ENCODE results near the gene EXOC7.

The EXOC7 gene

GRCh38 chr17:76131051-76131691 lies 27.6 kb upstream of the EXOC7 start:
- H3K36me3 ChIP-seq (replicated peaks in 1 of 2; ENCODE audit: control insufficient read depth in 2 of 2, insufficient read depth in 2 of 2, low read length in 2 of 2), result no peaks in the 10 kb centered on the region
- H3K27me3 ChIP-seq (ENCODE audit: control insufficient read depth in 3 of 3, insufficient read depth in 3 of 3, low read depth in 1 of 3, low read length in 3 of 3), result peaks cover 0 to 36% (median 0%) of the 10 kb centered on the region in 3 experiments
- H3K4me2 ChIP-seq (ENCODE audit: insufficient read depth, low read length, poor library complexity, severe bottlenecking), result no peak overlapping the region
- peak overlapping the region; percentile 25 for H3K14ac ChIP-seq (ENCODE audit: low read length)
- no peak overlapping the region for H3K4me3 ChIP-seq (ENCODE audit: low read length in 2 of 2)
- WGBS, 2 donors (ENCODE audit: extremely low coverage in 2 of 2, insufficient read length in 2 of 2, insufficient replicate concordance in 1 of 2), result no CpG with 5 or more reads among the region's 21 CpGs
- H2BK120ac ChIP-seq (ENCODE audit: low read depth, low read length), result peak overlapping the region; percentile 52
- DNase-seq (ENCODE audit: low spot score), result no peak
- no peak overlapping the region for H3K9ac ChIP-seq (ENCODE audit: low read depth, low read length, poor library complexity)
- no peak overlapping the region for H3K4ac ChIP-seq (ENCODE audit: low read length)
- no peak overlapping the region for H4K91ac ChIP-seq (ENCODE audit: low read depth, low read length, poor library complexity)
- H2BK5ac ChIP-seq (ENCODE audit: low read length), result no peak overlapping the region
- no peak overlapping the region for H3K27ac ChIP-seq (replicated peaks; ENCODE audit: low read length)
- H3K9me3 ChIP-seq (replicated peaks in 1 of 2; ENCODE audit: control insufficient read depth in 2 of 2, insufficient read depth in 1 of 2, low read depth in 1 of 2, low read length in 2 of 2), result peaks cover 0 to 1% of the 10 kb centered on the region in 2 donors
- peak overlapping the region; percentile 90 for H2AK5ac ChIP-seq (ENCODE audit: low read depth, low read length)
- H4K8ac ChIP-seq (ENCODE audit: low read depth, low read length), result no peak overlapping the region
- H3K4me1 ChIP-seq (ENCODE audit: control insufficient read depth in 2 of 2, insufficient read depth in 1 of 2, low read depth in 1 of 2, low read length in 2 of 2), result peaks cover 26 to 28% of the 10 kb centered on the region in 2 donors
- H2BK15ac ChIP-seq (ENCODE audit: low read length), result peak overlapping the region; percentile 99
- H3K23ac ChIP-seq (ENCODE audit: low read depth, low read length, poor library complexity), result no peak overlapping the region
- peak overlapping the region; percentile 59 for H2AFZ ChIP-seq (ENCODE audit: low read length)
- H2BK12ac ChIP-seq (ENCODE audit: low read length), result peak overlapping the region; percentile 89
- peak overlapping the region; percentile 39 for H3K18ac ChIP-seq (ENCODE audit: low read length)
- no peaks in the 10 kb centered on the region for H3K79me1 ChIP-seq (ENCODE audit: low read depth, low read length)

GRCh38 chr17:76130473-76130872 lies 26.9 kb upstream of the EXOC7 start:
- Histone ChIP-seq H2BK5ac (ENCODE audit: low read length) (no peak overlapping the region), H2AFZ (ENCODE audit: low read length) (peak overlapping the region; percentile 34), H2BK15ac (ENCODE audit: low read length) (peak overlapping the region; percentile 45), H3K9me3 (replicated peaks in 1 of 2; ENCODE audit: control insufficient read depth in 2 of 2, insufficient read depth in 1 of 2, low read depth in 1 of 2, low read length in 2 of 2) (peaks cover 0 to 1% of the 10 kb centered on the region in 2 donors), H3K14ac (ENCODE audit: low read length) (peak overlapping the region; percentile 25), H3K27ac (replicated peaks; ENCODE audit: low read length) (no peak overlapping the region), H3K18ac (ENCODE audit: low read length) (peak overlapping the region; percentile 39), H3K79me1 (ENCODE audit: low read depth, low read length) (no peaks in the 10 kb centered on the region), H4K8ac (ENCODE audit: low read depth, low read length) (no peak overlapping the region), H2BK12ac (ENCODE audit: low read length) (peak overlapping the region; percentile 89), H3K4me1 (ENCODE audit: control insufficient read depth in 2 of 2, insufficient read depth in 1 of 2, low read depth in 1 of 2, low read length in 2 of 2) (peaks cover 20 to 23% of the 10 kb centered on the region in 2 donors), H4K91ac (ENCODE audit: low read depth, low read length, poor library complexity) (no peak overlapping the region), H3K36me3 (replicated peaks in 1 of 2; ENCODE audit: control insufficient read depth in 2 of 2, insufficient read depth in 2 of 2, low read length in 2 of 2) (no peaks in the 10 kb centered on the region), H3K4me3 (ENCODE audit: low read length in 2 of 2) (no peak overlapping the region), H2BK120ac (ENCODE audit: low read depth, low read length) (peak overlapping the region; percentile 52), H3K9ac (ENCODE audit: low read depth, low read length, poor library complexity) (no peak overlapping the region), H2AK5ac (ENCODE audit: low read depth, low read length) (peak overlapping the region; percentile 73), H3K4ac (ENCODE audit: low read length) (no peak overlapping the region), H3K4me2 (ENCODE audit: insufficient read depth, low read length, poor library complexity, severe bottlenecking) (no peak overlapping the region), H3K27me3 (ENCODE audit: control insufficient read depth in 3 of 3, insufficient read depth in 3 of 3, low read depth in 1 of 3, low read length in 3 of 3) (peaks cover 0 to 30% (median 0%) of the 10 kb centered on the region in 3 experiments), H3K23ac (ENCODE audit: low read depth, low read length, poor library complexity) (no peak overlapping the region)
- no peak for DNase-seq (ENCODE audit: low spot score)
- WGBS, 2 donors (ENCODE audit: extremely low coverage in 2 of 2, insufficient read length in 2 of 2, insufficient replicate concordance in 1 of 2), result no CpG with 5 or more reads among the region's 13 CpGs

DNA sequence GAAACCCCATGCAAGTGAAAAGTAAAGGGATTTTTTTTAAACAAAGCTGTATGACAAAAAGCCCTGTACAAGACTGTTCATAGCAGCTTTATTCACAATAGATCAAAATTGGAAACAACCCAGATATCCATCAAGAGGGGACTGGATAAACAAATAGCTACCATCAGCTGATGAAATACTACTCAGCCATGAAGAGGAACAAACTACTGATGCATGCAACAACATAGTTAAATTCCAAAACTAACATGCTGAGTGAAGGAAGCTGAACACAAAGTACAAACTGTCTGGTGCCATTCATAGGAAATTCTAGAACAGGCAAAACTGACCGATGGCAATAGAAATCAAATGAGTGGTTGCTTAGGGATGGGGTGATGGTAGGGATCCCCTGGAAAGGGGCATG lies 22.3 kb upstream of the EXOC7 start:
- Histone ChIP-seq H3K4me1 (ENCODE audit: control insufficient read depth in 2 of 2, insufficient read depth in 1 of 2, low read depth in 1 of 2, low read length in 2 of 2) (peaks cover 5 to 11% of the 10 kb centered on the region in 2 donors), H2AK5ac (ENCODE audit: low read depth, low read length) (no peak overlapping the region), H3K79me1 (ENCODE audit: low read depth, low read length) (peaks cover 3% of the 10 kb centered on the region), H2AFZ (ENCODE audit: low read length) (no peak overlapping the region), H2BK15ac (ENCODE audit: low read length) (no peak overlapping the region), H3K14ac (ENCODE audit: low read length) (no peak overlapping the region), H3K4ac (ENCODE audit: low read length) (no peak overlapping the region), H3K27me3 (ENCODE audit: control insufficient read depth in 3 of 3, insufficient read depth in 3 of 3, low read depth in 1 of 3, low read length in 3 of 3) (peaks cover 0 to 8% (median 0%) of the 10 kb centered on the region in 3 experiments), H2BK12ac (ENCODE audit: low read length) (no peak overlapping the region), H3K18ac (ENCODE audit: low read length) (no peak overlapping the region), H3K9ac (ENCODE audit: low read depth, low read length, poor library complexity) (no peak overlapping the region), H3K36me3 (replicated peaks in 1 of 2; ENCODE audit: control insufficient read depth in 2 of 2, insufficient read depth in 2 of 2, low read length in 2 of 2) (no peaks in the 10 kb centered on the region), H2BK5ac (ENCODE audit: low read length) (no peak overlapping the region), H3K9me3 (replicated peaks in 1 of 2; ENCODE audit: control insufficient read depth in 2 of 2, insufficient read depth in 1 of 2, low read depth in 1 of 2, low read length in 2 of 2) (no peaks in the 10 kb centered on the region), H4K8ac (ENCODE audit: low read depth, low read length) (no peak overlapping the region), H3K4me2 (ENCODE audit: insufficient read depth, low read length, poor library complexity, severe bottlenecking) (no peak overlapping the region), H3K27ac (replicated peaks; ENCODE audit: low read length) (no peak overlapping the region), H4K91ac (ENCODE audit: low read depth, low read length, poor library complexity) (no peak overlapping the region), H3K4me3 (ENCODE audit: low read length in 2 of 2) (no peak overlapping the region), H3K23ac (ENCODE audit: low read depth, low read length, poor library complexity) (no peak overlapping the region), H2BK120ac (ENCODE audit: low read depth, low read length) (no peak overlapping the region)
- no CpG with 5 or more reads among the region's 1 CpG for WGBS, 2 donors (ENCODE audit: extremely low coverage in 2 of 2, insufficient read length in 2 of 2, insufficient replicate concordance in 1 of 2)
- DNase-seq (ENCODE audit: low spot score), result no peak

- Histone ChIP-seq H2AFZ (ENCODE audit: low read length) (no peak overlapping the region), H3K27me3 (ENCODE audit: control insufficient read depth in 3 of 3, insufficient read depth in 3 of 3, low read depth in 1 of 3, low read length in 3 of 3) (peaks cover 0 to 2% (median 0%) of the 10 kb centered on the region in 3 experiments), H4K8ac (ENCODE audit: low read depth, low read length) (no peak overlapping the region), H3K9ac (ENCODE audit: low read depth, low read length, poor library complexity) (no peak overlapping the region), H3K14ac (ENCODE audit: low read length) (no peak overlapping the region), H3K4me1 (ENCODE audit: control insufficient read depth in 2 of 2, insufficient read depth in 1 of 2, low read depth in 1 of 2, low read length in 2 of 2) (peaks cover 5 to 15% of the 10 kb centered on the region in 2 donors), H4K91ac (ENCODE audit: low read depth, low read length, poor library complexity) (no peak overlapping the region), H3K36me3 (replicated peaks in 1 of 2; ENCODE audit: control insufficient read depth in 2 of 2, insufficient read depth in 2 of 2, low read length in 2 of 2) (no peaks in the 10 kb centered on the region), H2BK120ac (ENCODE audit: low read depth, low read length) (no peak overlapping the region), H3K4me2 (ENCODE audit: insufficient read depth, low read length, poor library complexity, severe bottlenecking) (no peak overlapping the region), H2BK15ac (ENCODE audit: low read length) (peak overlapping the region; percentile 21), H3K4ac (ENCODE audit: low read length) (no peak overlapping the region), H3K79me1 (ENCODE audit: low read depth, low read length) (peaks cover 3% of the 10 kb centered on the region), H3K4me3 (ENCODE audit: low read length in 2 of 2) (no peak overlapping the region), H2BK12ac (ENCODE audit: low read length) (no peak overlapping the region), H3K23ac (ENCODE audit: low read depth, low read length, poor library complexity) (no peak overlapping the region), H3K27ac (replicated peaks; ENCODE audit: low read length) (no peak overlapping the region), H3K9me3 (replicated peaks in 1 of 2; ENCODE audit: control insufficient read depth in 2 of 2, insufficient read depth in 1 of 2, low read depth in 1 of 2, low read length in 2 of 2) (no peaks in the 10 kb centered on the region), H2AK5ac (ENCODE audit: low read depth, low read length) (peak overlapping the region; percentile 88), H3K18ac (ENCODE audit: low read length) (peak overlapping the region; percentile 20), H2BK5ac (ENCODE audit: low read length) (no peak overlapping the region)
- no peak for DNase-seq (ENCODE audit: low spot score)
- WGBS, 2 donors (ENCODE audit: extremely low coverage in 2 of 2, insufficient read length in 2 of 2, insufficient replicate concordance in 1 of 2), result no CpG with 5 or more reads among the region's 5 CpGs
These were observed 21.7 kb upstream of the EXOC7 start for GRCh38 chr17:76125391-76125675.

Measured in neuronal stem cell (in vitro differentiated cells).